OCI-M2 (cell line): ENCODE measurements around the gene HDAC9.
"Not testable (repeated sequence)": the region's sequence is repeated elsewhere in the genome, so short reads cannot be mapped to it uniquely, and the experiment has no call there.

Source experiments
- DNase-seq: peaks from one replicate; lab custom pipeline; 2025; ENCODE audit not compliant: unreplicated experiment; lab: John Stamatoyannopoulos, UW

The HDAC9 gene

DNA sequence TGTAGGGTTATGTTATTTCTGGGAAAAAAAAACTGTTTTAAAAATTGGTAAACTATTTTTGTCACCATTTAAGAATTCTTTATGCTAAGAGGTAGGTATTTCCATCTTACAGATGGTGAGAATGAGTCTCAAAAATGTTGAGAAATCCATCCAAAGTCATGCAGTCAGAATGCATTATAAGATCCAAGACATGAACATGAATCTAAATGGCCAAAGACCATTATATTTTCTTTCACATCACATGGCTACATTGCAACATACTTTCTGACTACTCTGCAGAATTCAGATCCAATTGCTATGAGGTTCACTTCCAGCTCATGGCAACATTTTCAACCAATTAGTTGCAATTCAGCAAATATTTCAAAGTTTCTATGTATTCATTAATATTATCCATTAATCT lies 440.7 kb downstream of the HDAC9 start:
- DNase-seq = no peak

DNA sequence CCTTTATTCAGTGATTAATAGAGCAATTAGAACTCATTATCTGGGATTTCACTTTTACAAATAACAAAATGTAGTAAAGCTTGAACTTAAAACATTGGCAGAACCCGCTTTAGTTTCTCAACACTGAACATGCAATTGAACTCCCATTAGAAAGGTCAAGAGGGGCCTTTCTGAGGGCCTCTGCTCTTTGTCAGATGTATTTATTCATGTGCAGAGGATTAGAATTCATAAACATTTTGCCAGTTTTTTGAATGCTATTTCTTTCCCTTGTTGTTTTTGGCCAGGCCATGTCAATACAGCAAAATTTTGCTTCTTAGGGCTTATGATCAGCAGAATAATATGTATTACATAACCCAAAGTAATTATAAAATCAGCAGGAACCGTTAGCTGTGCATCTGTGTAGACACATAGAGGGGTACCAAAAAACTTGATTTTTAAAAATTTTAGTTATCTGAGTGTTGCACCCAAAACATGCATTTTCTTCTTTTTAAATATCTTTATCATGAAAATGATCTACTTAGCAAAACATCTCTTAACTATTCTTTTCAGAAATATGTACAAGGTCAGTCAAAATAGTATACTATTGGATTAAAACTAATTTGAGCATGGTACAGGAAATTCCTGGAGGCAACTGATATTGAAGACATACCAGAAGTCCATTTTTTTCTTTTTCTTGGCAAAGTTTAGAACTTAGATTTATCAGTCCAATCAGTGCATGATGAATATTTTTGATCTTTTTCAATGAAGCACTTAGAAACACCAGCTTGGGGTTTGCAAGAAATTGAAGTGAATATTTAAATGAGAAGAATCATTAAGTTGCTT lies 444.4 kb downstream of the HDAC9 start:
- no peak for DNase-seq

DNA sequence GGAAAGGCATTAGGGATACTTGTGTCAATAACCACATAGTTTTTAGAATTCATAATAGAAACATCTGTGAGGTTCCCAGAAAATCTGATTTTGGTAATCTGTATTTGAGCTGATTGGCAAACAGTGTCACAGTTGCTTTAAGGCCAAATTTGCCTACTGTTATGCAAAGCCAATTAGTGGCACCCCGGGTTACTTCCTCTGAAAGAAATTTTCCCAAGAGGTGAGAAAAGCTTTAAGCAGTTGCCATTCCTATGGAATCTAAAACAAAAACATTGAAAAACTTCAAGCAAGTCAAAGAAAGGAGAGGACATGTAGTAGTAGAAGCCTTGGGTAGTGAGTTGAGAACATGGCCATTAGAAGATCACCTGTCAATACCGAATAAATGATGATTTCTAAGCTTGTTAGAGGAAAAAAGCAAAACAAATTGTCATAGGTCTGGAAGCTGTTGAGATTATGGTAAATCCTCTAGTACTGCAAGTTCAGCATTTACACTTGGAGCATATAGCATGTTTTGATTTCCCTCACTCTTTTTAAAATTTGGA lies 445.1 kb downstream of the HDAC9 start:
- DNase-seq = no peak

DNA sequence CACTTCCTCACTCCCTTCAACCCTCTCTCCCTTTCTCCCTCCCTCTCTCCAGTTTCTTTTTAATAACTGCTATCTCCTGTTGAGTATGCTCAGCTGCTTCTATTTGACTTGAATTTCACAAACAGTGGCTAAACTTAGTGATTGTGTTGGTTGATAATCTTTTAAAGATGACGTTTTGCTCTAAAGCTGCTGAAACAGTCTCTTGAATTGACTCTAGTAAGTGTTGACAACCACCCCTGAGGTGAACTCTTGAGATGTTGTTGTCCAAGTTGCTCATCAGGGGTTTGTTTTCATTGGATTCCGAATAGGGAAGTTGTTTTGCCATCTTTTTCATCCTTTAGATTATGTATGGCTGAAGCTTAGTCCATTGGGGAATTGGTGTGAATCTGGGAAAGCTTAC lies 445.7 kb downstream of the HDAC9 start:
- no peak for DNase-seq

DNA sequence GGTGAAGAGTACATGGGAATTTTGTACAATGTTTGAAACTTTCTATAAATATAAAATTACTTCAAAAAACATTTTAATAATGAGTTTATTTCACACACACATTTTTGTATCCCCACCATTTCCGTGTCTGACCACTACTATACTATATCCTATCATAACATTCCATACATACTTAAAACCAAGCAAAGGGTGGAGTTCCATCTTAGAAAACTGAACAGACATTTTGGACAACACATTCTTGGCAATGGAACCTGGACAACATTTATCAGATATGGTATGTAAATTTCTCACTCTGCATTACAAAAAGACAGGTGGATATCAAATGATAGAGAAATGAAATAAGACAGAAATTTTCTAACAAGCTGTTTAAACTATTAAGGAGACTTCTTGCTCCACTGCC lies 453.0 kb downstream of the HDAC9 start:
- no peak for DNase-seq

DNA sequence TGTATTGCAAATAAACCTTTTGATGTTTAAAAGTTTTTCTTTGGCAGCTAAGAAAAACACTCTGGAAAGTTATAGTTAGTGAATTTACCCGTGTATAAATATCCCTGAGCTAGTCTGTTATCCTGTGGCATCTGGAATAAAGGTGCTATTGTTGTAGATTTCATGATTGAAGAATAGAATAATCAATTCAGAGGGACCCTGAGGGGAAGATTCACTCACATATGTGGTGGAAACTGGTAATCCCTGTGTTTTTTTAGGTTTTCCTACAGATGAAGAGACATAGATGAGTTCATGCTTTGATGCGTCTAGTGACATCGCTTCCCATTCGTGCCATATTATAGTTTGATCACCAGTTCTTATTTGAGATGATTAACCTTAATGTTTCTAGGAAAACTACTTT lies 457.3 kb downstream of the HDAC9 start:
- DNase-seq = no peak

DNA sequence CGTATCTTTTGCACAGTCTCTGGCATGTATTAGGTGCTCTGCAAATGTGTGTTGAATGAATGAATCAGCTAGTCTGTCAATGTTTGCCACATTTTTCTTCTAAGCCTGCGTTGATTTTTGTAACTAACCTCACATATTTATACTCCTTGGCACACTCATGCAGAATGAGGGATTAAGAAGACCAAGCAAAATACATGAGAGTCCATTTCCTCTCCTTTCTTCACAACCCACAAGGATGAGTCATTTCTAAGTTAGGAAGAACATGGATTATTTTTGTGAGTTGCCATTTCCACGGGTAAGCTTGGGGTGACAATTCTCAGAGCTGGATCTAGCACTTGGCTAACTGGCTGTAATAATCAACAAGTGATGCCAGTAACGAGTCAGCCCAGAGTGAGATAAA lies 463.1 kb downstream of the HDAC9 start:
- no peak for DNase-seq

DNA sequence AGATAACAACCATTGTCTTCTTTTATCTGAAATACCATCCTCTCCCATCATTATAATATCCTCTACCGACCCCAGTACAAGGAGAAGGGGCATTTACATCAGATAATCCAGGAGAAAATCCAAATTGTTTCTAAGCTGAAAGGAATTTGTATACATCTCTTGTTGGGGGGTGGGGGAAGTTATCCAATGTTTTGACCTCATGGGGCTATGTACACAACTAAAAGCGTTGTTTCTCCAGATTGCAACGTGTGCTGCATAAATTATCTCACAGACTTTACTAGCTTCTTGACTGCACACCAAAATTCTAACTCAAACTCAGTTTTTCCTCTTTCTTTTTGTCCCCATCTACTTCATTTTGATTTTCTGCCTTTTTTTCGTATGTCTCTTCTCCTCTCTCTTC lies 465.2 kb downstream of the HDAC9 start:
- DNase-seq = no peak

DNA sequence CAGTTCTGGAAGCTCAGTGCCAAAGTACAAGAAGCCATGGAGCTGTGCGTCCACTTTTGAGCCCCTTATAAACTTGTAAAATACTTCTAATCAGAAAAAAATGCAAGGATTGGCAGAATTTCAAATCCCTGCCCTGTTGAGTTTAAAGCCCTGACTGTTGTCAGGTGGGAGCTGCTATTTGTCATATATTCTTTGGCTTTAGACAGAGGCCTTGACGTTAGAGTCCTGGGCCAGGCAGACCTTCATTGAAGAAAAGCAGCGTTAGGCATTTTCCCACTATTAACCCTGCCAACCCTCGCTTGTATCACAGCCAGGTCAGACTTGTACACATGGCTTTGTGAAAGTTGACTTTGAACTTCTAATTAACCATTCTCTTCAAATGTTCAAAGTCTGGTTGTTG lies 466.5 kb downstream of the HDAC9 start:
- DNase-seq = no peak

DNA sequence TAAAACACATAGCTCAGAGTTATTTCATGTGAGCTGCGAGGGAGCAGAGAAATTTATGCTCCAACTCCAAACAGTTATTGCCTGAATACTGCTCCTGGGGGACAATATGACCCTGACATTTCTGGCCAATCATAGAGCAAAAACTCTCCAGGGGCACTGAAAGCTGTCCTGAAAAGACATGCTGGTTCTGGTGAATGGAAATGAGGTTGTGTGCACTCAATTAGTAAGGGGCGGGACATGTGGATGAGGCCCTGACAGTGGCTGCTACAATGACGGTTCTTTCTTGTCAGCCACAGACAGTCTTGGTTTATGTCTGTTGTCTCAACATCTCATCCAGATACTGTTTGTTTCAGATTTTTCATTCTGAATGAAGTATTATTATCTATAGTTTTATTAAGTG lies 470.1 kb downstream of the HDAC9 start:
- DNase-seq = no peak

DNA sequence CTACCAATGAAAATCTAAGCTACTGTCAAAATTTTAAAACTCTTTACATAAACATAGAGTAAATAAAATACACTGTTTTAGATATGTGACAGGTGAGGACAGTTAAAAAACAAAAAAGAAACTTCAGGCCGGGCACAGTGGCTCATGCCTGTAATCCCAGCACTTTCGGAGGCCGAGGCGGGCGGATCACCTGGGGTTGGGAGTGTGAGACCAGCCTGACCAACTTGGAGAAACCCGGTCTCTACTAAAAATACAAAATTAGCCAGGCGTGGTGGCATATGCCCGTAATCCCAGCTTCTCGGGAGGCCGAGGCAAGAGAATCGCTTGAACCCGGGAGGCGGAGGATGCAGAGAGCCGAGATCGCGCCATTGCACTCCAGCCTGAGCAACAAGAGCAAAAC lies 472.2 kb downstream of the HDAC9 start:
- not testable (repeated sequence) for DNase-seq

DNA sequence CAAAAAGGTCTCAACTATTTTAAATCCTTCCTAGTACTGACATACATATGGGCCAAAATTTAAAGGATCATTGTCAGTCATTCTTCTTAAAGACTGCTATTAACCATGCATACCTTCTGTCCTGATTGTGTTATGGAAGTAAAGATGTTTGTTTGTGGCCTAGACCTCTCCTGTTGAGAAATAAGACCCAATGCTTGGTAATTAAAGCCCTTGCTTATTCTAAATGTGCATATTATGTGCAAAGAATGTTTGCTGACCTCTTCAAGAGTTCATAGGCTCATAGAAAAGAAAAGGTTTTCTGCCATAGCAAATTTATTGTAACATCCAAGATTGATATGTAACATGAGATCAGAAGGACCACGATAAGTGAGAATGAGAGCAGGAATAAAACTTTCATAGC lies 476.3 kb downstream of the HDAC9 start:
- DNase-seq = no peak

DNA sequence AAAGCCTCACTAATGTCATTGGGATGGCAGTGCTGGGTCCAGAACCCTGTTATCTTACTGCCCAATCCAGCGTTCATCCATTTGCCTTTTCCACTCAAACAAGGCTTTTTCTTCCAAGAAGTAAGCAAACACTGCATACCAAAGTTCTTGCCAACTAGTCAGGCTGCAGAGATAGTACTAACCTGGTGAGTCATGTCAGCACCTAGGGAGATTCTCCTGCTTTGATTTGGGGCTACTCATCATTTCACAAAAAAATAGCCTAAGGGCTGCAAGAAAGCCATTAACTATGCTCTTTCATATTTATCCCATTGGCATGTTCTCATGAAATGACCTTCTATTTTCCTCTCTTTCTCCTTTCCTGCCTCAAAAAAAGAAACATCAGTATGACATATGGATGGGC lies 479.3 kb downstream of the HDAC9 start:
- DNase-seq = no peak

DNA sequence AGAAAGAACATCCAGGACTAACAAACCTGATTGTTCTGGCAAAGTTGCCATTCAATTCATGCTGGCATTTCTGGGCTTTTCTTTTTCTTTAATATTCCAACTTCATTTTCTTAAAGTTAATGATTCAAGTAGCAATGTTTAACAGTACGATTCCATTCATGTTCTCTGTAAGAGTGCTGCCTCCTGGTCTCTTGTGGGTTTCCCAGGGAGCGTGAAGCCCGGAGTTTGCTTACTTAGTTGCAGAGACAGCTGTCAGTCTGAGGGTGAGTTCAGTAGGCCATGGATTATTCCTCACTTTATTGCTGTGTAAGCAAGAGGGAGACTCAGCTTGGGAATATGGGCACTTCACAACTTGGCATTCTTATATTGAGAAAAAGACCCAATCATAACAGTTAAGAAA lies 479.7 kb downstream of the HDAC9 start:
- no peak for DNase-seq

DNA sequence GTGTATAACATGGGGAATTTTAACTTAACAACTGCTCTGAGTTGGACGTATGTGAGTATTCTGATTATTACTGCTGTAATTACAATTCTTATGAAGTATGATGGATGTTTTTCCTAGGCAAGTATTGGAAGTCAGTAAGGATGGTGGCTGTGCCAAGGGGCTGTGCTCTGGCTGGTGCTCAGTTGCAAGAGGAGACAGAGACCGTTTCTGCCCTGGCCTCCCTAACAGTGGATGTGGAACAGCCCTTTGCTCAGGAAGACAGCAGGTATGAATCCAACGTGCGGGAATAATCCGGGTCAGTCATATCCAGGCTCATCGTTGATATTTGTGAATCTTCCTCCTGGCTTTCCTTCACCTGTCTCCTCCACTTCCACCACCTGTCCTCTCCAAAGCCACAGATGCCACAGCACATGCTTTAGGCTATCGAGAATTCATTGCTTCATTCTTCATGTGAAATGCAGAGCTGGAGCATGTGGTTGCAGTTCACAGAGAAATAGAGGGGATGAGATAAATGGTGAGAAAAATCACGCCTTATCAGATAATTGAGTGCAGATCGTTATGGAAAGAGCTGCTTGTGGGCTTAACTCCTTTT lies 480.2 kb downstream of the HDAC9 start:
- no peak for DNase-seq

DNA sequence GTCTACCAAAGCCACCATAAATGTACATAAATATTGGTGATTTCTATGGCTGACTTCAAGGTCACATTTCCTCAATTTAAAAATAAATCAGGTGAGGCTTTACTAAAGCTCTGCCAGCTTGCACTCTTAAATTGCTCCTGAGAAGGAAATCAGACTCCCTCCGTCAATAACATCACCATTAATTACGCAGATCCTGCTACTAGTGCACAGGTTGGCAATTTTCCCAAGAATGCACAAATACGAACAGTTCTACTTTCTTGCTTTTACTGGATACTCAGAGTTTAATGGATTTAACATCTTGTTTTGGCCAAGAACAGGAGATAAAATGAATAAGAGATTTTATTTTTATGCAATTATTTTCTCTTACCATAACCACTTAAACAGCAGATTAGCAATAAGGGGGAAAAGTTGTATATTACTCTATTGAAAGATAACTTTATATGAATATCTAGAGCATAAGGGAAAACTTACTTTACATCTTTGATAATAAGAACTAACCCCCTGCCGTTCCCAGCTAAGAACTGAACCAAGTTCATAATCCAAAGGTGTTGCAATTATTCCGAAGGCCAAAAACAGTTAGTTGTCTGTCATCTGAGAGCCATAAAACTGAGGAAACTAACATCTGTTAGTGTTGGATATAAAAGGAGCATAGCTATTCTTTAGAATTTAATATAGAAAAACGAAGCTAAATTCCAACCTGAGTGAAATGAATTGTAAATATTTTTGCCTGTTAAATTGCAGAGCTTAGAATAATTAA lies 481.3 kb downstream of the HDAC9 start:
- DNase-seq = no peak

DNA sequence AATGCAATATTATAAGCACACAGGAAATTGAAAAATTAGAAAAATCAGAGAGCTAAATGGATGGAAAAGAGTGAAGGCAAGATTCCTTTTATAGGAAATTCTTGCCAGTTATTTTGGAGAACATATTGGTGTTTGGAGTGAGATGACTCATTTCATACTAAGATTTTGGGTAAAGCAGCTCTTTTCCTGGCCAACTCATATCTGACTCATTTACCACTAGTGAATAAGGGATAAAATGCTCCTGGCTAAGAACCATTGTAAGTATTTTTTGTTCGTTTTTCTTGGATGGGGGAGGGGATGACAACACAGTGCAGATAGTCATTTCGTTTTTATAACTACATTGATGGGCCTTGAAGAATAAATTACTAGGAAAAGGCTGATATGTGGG lies 482.6 kb downstream of the HDAC9 start:
- DNase-seq = no peak

DNA sequence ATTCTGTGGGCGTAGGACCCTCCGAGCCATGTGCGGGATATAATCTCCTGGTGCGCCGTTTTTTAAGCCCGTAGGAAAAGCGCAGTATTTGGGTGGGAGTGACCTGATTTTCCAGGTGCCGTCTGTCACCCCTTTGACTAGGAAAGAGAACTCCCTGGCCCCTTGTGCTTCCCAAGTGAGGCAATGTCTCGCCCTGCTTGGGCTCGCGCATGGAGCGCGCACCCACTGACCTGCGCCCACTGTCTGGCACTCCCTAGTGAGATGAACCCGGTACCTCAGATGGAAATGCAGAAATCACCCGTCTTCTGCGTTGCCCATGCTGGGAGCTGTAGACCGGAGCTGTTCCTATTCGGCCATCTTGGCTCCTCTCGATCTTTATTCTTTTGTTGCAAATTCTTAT lies 495.2 kb downstream of the HDAC9 start:
- not testable (repeated sequence) for DNase-seq

DNA sequence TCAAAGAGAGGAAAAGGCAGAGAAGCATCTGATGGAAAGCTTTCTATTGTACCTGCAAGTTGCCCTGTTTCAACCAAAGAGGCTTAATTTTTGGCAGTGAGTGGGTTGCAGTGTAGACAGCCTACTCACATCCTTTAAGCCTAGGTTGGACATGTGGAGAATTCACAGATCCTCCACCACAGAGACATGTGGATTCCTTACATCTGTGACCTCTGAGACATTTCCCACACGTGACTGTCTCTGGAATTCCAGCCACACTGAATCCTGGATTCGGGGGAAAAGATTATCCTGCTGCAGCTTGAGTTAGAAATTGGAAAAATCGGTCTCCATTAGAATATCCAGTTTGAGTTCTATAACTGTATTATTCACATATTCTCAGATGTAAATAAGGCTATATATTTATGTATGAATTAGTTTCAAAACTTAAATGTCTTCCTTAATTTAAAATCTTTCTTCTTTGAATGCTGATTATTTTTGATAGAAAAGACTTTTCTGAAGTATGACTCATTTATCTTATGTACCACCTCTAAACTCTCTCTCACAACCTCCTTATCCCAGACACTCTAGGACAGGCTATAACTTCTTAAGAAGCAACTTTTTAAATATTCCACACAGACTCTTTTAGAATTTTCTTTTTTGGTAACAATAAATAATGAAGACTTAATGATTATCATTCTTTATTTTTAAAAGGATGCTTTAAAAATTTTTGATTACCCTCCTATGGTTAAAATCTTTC lies 498.6 kb downstream of the HDAC9 start:
- DNase-seq = no peak

DNA sequence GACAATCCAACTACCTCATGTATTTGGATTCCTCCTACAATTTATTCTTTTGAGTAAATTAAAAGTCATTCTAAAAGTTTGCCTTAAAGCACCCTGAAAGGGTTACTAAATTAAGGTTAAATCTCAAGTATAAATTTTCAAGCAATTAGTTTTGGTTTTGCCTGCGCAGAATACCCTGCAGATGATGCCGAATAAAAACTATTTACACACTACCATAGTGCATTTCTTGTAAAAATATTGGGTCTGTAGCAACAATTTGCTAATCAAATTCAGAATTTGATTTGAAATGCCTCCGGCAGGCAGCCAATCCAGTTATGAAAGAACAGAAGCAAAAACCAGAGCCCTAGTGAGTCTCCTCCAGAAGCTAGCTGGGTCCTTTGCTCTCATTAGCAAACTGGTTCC lies 499.7 kb downstream of the HDAC9 start:
- no peak for DNase-seq

DNA sequence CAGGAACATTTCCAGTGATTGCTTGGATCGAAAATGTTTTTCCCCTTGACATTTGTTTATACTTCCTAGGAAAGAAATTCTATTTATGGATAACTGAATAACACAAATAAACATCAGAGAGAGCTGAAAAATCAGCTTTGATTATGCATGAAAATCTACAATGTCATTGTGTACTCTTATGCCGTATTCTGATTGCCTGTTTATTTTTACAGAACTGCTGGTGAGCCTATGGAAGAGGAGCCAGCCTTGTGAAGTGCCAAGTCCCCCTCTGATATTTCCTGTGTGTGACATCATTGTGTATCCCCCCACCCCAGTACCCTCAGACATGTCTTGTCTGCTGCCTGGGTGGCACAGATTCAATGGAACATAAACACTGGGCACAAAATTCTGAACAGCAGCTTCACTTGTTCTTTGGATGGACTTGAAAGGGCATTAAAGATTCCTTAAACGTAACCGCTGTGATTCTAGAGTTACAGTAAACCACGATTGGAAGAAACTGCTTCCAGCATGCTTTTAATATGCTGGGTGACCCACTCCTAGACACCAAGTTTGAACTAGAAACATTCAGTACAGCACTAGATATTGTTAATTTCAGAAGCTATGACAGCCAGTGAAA lies 500.4 kb downstream of the HDAC9 start:
- no peak for DNase-seq
